ENCODE measurements around the gene WTIP. TPM values are rescaled to one million over a fixed set of nuclear protein-coding genes. Genes with fewer than 3 reads are reported as not detected.

The WTIP gene
- total RNA-seq, 1 experiment from 2014 or later: 10.1 TPM

Other genes with a start within 250 kb of the WTIP start
- 8.4 and 12.4 TPM in 2 replicates for gene GARRE1, start 227.2 kb upstream of the WTIP start, total RNA-seq (2014; rRNA removed; shearing (Covaris generic))
- 175 and 224 TPM in 2 replicates for gene GPI, start 116.6 kb upstream of the WTIP start, total RNA-seq (2014; rRNA removed; shearing (Covaris generic))
- gene PDCD2L, start 77.4 kb upstream of the WTIP start, total RNA-seq (2014; rRNA removed; shearing (Covaris generic)): 24.4 and 24.6 TPM in 2 replicates
- gene UBA2, start 53.4 kb upstream of the WTIP start, total RNA-seq (2014; rRNA removed; shearing (Covaris generic)): 138 and 188 TPM in 2 replicates
- 0.07 TPM in 1 of 2 replicates, not detected in the other for gene SCGB2B2, start 195.4 kb downstream of the WTIP start, total RNA-seq (2014; rRNA removed; shearing (Covaris generic))
- 10.7 and 14.8 TPM in 2 replicates for gene ZNF302, start 195.9 kb downstream of the WTIP start, total RNA-seq (2014; rRNA removed; shearing (Covaris generic))

All from M059J (cell line).